ENCODE data around the gene IFNB1.

The IFNB1 gene
- long read RNA-seq, donor 1: 0 reads
- long read RNA-seq, donor 2: 0 reads
- long read RNA-seq, donor 3: 0 reads
- long read RNA-seq, donor 4: 0 reads
- long read RNA-seq, donor 5: 0 reads
- long read RNA-seq, donor 6: 0 reads
- long read RNA-seq, donor 7: 0 reads
- long read RNA-seq, donor 8, partial matches to known transcripts: 0 of 1 reads
- long read RNA-seq, donor 8, other reads (novel, unspliced or antisense): 0 of 1 reads

DNA sequence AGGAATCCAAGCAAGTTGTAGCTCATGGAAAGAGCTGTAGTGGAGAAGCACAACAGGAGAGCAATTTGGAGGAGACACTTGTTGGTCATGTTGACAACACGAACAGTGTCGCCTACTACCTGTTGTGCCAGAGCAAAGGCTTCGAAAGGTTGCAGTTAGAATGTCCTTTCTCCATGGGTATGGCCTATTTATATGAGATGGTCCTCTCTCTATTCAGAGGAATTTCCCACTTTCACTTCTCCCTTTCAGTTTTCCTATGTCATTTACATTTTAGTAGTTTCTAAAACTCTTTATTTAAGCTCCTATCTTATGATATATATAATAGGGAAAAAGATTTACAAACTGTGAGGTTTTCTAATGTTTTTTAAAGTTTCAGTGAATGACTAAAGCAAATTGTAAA lies at the start of gene IFNB1:
Gene IFNB1, minus strand, starts transcription at position 162 of the 400 bp plus-strand sequence. Its CDS starts 73 bp downstream, at position 89.
- DNase-seq: no peak

GRCh38 chr9:21121595-21122251 lies 44.0 kb upstream of the IFNB1 start:
- DNase-seq: no peak

GRCh38 chr9:21121079-21121478 lies 43.3 kb upstream of the IFNB1 start:
- DNase-seq: no peak

- no peak for DNase-seq
Measured at GRCh38 chr9:21119093-21119770, 41.5 kb upstream of the IFNB1 start.

DNA sequence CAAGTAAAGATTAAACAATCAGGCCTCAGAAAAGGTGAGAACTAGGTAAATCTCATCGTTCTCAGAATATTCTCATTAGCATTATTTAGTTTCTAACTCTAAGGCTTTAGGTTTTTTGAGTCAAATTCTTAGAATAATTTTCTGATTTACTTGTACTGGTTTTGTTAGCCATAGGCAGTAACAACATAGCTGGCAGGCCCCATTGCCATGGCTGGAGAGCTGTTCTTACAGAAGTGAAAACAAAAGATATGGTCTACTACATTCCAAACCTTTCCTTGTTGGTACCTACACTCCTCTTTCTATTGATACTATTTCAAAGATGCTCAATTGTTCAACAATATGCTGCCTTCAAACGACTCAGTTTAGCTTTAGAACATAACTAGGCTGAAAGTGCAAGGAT lies 36.6 kb upstream of the IFNB1 start:
- no peak for DNase-seq

GRCh38 chr9:21110708-21111576 lies 33.2 kb upstream of the IFNB1 start:
- peak; percentile 41 for DNase-seq

- no peak for DNase-seq
Measured at GRCh38 chr9:21104787-21105186, 27.0 kb upstream of the IFNB1 start.

- no peak for DNase-seq
Measured at GRCh38 chr9:21102305-21102704, 24.6 kb upstream of the IFNB1 start.

DNA sequence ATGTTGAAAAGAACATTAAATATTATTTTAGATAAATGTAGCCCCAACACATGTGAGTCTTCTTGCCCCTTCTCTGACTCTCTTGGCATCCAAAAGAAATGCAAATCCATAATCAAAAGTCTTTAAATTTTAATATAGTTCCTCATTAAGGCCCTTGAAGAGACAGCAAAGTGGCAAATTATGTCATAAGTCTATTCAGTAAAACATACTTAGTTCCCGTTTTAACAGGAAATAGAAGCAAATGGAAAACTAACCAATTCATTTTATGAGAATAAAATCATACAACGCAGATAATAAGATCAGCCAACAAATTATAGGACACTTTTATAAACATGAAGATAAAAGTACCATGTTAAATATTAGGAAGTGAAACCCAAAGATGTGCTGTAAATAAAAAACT lies 20.1 kb upstream of the IFNB1 start:
- no peak for DNase-seq

GRCh38 chr9:21096901-21097255 lies 19.1 kb upstream of the IFNB1 start:
- no peak for DNase-seq

GRCh38 chr9:21096172-21096900 lies 18.6 kb upstream of the IFNB1 start:
- no peak for DNase-seq

DNA sequence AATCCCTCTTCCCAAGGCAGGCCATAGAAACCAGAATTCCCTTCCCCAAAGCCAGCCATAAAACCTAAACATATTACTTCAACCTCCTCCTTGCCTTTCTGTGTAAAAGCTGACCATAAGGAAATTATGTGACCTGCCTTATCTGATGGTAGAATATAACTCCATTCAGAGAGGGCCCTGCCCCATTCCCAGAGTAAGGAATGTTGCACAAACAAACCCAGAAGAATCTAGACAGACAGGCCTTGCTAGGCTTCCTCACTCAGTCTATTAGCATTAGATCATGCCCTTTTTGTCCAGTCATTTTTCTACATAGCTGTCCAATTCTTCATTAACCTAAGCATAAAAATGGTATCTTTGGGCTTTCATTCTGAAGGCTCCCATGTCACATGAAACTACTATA lies 17.8 kb upstream of the IFNB1 start:
- DNase-seq: no peak

DNA sequence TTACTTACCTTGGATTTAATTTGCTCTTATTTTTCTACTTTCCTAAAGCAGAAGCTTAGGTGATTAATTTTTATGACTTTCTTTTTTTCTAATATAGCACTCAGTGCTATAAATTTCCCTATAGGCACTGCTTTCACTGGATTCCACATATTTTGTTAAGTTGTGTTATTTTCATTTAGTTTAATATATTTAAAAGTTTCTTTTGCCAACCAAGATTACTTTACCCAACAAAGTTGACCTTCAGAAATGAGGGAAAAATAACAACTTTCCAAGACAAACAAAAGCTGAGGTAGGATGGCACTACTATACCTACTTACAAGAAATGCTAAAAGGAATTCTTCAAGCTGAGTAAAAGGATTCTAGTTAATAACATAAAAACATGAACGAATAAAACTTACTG lies 8.8 kb upstream of the IFNB1 start:
- no peak for DNase-seq

GRCh38 chr9:21085005-21085404 lies 7.3 kb upstream of the IFNB1 start:
- no peak for DNase-seq

DNA sequence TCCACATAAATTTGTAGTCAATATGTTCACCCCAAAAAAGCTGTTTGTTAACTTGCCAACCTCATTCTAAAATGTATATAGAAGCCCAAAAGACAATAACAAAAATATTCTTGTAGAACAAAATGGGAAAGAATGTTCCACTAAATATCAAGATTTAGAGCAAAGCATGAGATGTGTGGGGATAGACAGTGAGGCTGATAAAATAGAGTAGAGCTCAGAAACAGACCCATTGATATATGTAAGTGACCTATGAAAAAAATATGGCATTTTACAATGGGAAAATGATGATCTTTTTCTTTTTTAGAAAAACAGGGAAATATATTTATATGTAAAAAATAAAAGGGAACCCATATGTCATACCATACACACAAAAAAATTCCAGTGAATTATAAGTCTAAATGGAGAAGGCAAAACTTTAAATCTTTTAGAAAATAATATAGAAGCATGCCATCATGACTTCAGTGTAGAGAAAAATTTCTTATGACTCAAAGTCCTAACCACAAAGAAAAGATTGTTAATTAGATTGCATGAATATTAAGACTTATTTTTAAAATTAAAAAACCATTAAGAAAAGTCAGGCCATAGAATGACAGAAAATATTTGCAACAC lies 6.6 kb upstream of the IFNB1 start:
- DNase-seq: no peak

- no peak for DNase-seq
Measured at GRCh38 chr9:21082671-21083070, 4.9 kb upstream of the IFNB1 start.

- DNase-seq: no peak
Measured at GRCh38 chr9:21081999-21082398, 4.3 kb upstream of the IFNB1 start.

DNA sequence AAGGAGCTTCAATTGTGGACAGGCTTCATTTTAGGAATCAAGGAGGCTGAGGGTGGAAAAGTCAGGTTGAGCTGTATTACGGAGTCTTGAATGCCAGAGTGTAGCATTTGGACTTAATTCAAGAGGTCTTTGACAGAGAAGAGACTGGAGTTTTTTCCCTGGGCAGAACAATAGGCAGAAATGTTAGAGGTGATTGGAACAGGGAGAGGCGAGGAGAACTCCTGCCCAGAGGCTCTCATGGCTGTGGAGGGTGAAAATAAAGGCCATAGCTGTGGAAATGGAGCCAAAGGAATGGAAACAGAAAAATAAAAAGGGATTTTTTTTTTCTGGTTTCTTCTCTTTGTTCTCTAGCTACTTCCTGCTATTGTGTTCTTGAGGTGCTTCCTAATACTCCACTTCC lies 3.7 kb upstream of the IFNB1 start:
- no peak for DNase-seq

DNA sequence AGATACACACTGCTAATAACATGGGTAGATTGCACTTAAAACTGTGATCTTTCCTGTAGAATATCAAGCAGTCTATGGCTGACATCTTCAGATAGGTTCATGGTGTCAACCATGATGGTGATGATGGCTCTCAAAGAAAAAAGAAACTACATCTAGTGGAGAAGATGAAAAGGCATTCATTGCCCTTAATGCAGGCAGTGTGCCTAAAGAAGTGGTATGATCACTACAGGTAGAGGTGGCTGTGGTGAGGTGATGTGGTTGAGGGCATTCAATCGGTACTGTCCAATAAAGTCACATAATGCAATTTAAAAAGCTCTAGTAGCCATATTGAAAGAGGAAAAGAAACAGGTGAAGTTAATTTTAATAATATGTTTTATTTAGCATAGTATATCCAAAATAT lies 3.1 kb upstream of the IFNB1 start:
- no peak for DNase-seq

DNA sequence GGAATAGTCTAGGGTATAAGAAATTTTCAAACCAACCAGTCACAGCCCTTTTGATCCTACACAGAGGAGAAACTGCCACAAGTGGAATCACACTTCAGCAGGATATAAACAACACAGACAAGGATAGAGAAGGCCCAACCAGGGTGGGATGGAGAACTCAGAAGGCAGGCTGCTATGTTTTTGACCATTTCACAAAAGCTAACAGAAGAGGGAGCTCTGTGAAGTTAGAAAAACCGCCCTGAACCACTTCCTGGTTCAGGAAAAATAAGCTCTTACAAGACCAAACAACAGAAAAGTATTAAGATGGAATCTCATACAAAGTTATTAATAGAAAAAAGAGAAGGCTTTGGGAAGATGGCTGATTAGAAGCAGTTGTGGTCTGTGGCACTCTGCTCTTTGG lies 960 bp upstream of the IFNB1 start:
- DNase-seq: no peak

DNA sequence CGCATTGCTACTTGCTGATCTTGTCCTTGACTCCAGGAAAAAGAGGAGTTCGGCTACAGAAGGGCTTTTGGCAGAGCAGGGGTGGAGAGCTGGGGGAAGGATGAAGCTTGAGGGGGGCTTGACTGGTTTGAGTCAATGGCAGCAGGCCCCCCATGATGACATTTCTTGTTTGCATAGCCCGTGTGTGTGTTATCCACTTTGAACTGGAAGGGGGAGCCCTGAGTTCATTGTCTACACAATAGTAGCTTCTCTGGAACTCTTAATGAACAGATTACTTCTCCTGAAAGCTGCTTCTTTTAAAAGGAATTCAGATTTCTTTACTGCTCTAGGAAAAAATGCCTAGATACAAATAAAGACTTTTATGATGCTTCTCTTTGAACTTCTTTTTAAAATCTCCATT lies 2.3 kb downstream of the IFNB1 start:
- no peak for DNase-seq

DNA sequence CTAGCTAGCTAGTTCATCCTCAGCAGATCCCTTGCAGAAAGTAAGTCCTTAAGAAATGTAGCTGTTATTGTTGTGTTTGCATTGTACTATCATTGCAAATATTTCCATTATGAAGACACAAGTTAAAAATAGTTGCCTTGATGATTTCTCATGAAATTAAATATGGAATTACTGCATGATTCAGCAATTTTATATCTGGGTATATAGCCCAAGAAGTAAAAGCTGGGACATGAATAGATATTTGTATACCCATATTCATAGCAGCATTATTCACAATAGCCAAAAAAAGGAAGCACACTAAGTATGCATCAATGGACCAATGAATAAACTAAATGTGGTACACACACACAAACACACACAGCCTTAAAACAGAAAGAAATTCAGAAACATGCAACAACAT lies 6.8 kb downstream of the IFNB1 start:
- DNase-seq: no peak
